Bone marrow (tissue), 2 donors: Measurements from ENCODE around the gene SDF2L1.
"Not testable (repeated sequence)": the region's sequence is repeated elsewhere in the genome, so short reads cannot be mapped to it uniquely, and the experiment has no call there.

ENCODE experiments used
- DNase-seq, 2 donors: peaks; one replicate each; lab custom pipeline; 2025; lab: John Stamatoyannopoulos, UW

Gene SDF2L1, protein sequence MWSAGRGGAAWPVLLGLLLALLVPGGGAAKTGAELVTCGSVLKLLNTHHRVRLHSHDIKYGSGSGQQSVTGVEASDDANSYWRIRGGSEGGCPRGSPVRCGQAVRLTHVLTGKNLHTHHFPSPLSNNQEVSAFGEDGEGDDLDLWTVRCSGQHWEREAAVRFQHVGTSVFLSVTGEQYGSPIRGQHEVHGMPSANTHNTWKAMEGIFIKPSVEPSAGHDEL

DNA sequence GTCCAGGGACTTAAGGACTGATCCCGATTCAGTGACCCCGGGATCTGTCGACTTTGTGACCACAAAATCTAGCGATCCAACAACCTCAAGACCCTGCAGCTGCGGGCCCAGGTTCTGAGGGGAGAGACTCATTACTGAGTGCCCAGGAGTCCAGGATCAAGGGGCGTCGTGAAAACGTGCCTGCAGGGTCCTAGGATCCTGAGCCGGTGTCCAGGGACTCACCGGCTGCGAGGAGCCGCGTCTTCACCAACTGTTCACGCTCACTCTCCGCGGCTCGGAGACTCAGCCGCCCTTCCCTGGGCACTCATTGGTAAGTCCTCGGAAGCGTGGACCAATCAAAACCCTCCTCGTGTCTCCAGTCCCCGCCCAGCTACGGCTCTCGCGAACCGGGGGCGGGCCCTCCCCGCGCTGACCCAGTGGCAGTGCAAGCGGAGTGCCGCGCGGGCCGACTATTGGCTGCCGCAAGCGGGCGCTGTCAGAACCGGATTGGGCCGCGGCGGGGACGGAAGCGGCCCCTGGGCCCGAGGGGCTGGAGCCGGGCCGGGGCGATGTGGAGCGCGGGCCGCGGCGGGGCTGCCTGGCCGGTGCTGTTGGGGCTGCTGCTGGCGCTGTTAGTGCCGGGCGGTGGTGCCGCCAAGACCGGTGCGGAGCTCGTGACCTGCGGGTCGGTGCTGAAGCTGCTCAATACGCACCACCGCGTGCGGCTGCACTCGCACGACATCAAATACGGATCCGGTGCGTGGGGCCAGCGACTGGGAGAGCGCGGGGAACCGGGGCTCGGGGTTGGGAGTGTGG lies at the start of gene SDF2L1:
Gene SDF2L1, plus strand, starts transcription at position 514 of the 795 bp plus-strand sequence. Its CDS starts 35 bp downstream, at position 549.
- peak; percentile 88 to 95 for DNase-seq

DNA sequence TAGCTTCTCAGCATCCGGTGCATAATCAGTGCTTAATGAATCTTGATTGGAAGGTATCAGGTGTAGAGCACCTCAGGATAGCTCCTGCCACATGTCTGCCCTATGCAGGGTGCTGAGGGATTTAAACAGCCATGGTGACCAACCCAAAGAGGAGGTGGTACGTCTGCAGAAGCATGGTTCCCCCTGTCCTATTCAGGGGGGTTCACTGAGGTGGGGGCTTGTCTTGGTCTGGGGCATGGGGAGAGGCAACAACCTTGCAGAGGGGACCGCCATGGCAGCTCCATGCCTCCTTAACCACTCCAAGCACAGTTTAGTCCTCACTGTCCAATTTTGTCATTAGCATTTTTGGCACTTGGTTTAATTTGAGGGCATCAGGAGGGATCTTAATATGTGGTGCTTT lies 49.7 kb upstream of the SDF2L1 start:
- DNase-seq: no peak

DNA sequence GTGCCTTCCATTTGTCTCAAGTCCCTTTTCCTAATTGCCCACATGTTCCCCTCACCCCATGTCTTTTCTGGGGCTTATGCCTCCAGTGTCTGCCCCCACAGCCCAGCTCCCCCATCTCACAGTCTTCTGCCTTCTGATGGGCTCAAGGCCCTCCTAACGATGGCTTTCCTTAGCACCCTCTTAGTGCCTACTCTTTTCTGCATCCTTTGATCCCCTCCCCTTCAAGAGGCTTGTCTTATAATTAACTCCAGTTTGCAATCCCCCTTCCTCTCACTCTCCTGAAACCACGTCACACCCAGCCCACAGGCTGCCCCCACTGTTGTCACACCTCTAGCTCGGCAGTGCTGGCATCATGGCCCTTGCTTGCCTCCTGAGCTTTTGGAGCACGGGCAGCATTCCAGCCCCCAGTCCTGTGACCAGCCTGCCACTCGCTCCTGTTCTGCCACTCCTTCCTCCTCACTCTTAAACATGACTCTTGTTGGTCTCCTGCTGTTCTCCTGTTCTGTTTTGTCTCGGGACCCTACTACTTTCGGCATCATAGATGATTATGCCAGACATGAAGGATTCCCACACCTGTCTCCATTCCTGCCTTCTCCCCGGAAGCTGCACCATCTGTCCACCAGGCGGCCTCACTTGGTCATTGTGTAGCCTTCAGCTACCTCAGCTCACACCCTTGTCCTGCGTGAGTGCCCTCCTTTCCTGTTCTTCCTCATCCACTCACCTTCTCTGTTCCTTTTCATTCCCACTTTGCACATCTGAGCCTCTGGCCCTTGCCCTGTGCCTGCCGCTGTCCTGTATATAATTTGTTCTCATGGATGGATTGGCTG lies 48.5 kb upstream of the SDF2L1 start:
- no peak for DNase-seq

DNA sequence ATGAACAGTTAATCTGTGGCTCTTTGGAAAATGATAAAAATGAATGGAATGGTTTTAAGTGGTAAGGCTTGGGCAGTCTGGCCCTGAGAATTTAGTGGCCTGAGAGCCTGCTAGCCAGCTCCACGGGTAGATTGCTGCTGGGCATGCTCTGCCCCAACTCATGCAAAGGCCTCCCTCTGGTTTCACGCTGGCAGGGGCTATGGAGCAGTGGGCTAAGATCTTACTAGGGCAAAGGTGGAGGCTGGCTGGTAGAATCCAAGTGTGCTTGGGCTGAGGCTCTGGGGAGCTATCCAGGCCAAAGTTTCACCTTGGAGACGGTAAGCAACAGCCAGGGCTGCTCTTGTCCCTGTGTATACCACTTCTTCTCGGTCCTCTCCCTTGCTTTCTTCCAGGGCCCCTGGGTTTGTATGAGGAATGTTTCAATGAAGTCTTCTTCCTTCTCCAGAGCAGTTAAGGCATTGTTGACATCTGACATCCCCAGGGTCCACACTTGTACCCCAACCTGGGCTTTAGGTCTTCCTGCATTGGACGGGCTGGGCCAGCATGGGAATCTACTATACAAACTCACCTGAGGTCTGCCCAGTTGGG lies 47.1 kb upstream of the SDF2L1 start:
- DNase-seq: no peak

DNA sequence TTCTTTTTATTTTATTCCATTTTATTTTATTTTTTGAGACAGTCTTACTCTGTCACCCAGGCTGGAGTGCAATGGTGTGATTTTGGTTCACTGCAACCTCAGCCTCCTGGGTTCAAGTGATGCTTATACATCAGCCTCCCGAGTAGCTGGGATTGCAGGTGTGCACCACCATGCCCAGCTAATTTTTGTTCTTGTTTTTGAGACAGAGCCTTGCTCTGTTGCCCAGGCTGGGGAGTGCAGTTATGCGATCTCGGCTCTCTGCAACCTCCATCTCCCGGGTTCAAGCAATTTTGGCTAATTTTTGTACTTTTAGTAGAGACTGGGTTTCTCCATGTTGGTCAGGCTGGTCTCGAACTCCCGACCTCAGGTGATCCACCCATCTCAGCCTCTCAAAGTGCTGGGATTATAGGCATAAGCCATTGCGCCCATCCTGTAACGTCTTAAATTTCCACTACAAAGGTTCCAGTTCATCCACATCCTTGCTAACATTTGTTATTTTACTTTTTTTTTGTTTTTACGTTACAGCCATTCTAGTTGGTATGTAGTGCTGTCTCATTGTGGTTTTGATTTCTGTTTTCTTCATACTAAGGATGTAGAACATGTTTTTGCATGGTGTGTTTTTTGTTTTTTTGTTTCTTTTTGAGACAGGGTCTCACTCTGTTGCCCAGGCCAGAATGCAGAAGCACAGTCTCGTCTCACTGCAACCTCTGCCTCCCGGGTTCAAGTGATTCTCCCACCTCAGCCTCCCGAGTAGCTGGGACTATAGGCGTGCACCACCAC lies 45.6 kb upstream of the SDF2L1 start:
- not testable (repeated sequence) for DNase-seq

DNA sequence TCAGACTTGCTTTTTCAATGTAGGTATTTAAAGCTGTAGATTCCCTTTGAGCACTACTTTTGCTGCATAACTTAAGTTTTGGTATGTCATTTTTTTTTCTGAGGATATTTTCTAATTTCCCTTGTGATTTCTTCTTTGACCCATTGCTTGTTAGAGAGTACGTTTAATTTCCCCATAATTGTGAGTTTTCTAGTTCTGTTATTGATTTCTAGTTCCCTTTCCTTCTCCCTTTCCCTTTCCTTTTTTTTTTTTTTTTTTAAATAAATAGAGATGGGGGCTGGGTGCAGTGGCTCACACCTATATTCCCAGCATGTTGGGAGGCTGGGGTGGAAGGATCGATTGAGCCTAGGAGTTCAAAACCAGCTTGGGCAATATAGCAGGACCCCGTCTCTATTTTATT lies 43.8 kb upstream of the SDF2L1 start:
- no peak for DNase-seq

DNA sequence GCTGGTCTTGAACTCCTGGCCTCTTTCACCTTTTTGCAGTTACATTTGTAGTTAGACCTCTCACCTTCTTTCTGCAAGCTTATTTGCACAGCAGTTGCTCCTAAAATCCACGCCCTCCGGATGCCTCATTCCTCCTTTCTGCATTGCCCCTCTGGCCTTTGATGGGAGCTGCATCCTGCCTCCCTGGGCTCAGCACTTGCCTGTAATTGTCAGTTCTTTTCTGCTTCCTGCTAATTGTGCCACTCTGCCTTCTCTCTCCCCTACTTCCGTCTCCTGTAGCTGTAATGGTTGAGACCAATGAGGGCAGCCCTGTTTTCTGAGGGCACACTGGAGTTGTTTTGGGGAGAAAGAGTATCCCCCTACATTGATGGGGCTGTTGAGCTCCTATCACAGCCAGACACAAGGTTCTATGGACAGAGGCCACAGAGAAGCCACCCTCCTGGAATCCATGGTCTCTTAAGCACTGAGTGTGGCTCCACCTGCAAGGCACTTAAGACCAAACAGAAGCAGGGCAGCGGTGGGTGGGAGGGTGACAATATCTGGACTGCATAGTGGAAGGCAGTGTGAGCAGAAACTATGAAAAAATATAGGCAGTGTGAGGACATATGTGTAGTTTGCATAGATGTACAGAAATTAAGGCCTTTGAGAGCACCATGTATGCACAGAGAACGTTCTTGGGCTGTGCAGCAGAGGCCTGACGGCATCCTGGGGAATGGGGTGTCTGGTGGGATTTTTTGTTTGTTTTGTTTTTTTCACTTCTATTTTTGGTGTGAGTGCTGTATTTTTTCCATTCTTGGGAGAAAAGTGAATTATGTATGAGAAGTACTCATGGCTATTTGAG lies 42.8 kb upstream of the SDF2L1 start:
- DNase-seq: no peak

DNA sequence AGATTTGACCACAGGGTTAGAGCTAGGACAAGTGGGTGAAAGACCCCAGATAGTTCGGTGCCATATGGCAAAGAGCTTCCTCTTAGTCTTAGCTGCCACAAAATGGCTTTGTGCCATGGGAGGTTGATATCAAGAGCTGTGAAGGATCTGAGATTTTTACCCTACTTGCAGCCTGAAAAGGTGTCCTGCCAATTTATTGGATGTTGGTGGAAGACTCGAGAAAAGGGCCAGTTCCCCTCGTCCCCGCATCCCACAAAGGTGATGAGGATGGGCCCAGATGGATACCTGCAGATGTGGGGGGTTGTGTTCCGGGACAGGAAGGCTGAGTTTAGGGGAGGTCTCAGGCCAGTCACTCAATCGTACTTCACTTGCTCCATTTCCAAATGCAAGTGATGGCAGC lies 39.5 kb upstream of the SDF2L1 start:
- DNase-seq: no peak

DNA sequence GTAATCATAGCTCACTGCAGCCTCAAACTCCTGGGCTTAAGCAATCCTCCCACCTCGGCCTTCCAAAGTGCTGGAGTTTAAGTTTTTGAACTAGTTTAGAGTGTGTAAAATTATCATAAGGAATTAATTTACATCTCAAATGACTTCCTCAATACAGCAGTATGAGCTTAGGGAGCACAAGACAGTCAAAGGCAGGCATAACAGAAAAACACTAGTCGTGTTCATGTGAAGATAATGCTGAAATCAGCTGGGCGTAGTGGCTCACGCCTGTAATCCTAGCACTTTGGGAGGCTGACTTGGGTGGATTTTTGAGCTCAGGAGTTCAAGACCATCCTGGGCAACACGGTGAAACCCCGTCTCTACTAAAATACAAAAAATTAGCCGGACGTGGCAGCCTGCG lies 38.1 kb upstream of the SDF2L1 start:
- no peak for DNase-seq

DNA sequence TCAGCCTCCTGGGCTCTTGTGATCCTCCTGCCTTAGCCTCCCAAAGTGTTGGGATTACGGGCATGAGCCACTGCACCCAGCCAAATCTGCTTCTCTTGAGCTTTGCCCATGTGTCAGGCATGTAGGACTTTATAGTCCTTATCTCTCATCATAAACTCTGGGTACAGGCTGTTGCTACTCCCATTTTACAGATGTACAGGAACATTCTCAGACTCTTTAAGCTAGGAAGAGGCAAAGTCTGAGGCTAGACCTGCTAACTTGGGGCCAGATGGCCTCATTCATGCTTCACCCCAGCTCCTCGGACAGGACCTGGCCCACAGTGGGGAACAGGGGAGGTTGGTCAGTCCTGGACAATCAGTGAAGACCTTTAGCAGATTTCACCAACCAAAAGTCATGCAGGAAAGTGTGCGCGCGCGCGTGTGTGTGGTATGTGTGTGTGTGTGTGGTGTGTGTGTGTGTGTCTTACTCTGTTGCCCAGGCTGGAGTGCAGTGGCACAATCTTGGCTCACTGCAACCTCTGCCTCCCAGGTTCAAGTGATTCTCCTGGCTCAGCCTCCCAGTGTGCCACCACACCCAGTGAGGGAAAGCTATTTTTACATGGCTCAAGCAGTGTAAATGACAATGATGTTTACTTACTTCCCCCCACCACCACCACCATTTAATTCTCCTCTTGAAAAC lies 36.1 kb upstream of the SDF2L1 start:
- no peak for DNase-seq

DNA sequence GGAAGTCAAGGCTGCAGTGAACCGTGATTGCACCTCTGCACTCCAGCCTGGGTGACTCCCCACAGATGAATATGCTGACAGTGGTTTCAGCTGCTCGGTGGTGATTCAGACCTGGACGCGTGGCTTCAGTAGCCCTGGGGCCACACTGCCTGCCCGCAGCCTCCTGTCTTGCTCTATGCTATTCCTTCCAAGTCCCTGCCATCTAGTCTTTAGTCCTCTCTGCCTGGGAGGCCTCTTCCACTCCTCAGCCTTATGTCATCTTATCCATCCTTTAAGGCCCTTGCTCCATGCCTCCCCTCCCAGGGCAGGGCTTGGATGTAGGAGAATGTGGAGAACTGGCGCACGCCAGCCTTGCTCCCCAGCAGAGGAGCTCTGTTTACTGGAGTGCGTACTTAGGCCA lies 35.3 kb upstream of the SDF2L1 start:
- DNase-seq: no peak

DNA sequence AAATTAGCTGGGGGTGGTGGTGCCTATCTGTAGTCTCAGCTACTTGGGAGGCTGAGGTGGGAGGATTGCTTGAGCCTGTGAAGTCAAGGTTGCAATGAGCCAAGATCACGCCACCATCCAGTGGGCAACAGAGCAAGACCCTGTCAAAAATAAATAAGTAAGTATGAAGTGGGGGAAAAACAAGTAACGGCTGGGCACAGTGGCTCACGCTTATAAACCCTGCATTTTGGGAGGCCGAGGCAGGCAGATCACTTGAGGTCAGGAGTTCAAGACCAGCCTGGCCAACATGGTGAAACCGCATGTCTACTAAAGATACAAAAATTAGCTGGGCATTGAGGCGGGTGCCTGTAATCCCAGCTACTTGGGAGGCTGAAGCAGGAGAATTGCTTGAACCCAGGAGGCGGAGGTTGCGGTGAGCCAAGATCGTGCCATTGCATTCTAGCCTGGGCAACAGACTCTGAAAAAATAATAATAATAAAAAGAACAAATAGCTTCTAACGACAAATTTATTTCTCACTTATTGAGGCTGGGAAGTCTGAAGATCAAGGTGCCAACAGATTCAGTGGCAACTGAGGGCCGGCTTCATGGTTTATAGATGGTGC lies 32.4 kb upstream of the SDF2L1 start:
- DNase-seq: not testable (repeated sequence)

DNA sequence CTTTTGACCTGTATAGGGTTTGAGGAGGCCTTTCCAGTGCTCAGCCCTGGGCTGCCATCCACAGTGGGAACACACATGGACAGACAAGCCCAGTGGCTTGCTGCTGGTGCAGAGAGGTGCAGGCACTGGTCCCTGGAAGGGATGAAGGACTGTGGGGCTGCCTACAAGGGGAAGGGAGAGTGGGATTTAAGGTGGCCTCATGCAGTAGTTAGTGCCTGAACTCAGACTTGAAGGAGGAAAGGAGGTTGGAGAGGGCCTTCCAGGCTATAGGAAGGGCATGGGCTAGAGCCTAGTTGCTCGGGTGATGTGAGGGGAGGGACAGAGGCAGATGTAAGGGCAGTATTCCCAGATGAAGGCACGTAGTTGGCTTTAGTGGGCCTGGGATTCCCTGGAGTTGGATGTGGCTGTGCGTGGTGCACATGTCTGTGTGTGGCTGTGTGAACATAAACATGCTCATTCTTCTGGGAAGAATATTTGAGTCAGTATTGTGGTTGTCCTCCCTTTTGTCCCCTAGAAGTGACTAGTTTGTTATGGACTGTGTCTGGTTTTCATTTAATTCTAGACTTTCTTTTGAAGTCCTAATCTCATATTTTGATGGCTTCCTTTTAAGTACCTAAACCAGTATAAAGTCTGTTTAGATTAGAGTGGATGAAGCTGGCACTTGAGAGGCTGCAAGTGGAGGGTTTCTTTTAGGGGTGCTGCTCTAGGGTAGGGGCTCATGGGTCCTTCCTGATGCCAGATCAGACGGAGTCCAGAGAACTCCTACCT lies 30.7 kb upstream of the SDF2L1 start:
- no peak for DNase-seq

DNA sequence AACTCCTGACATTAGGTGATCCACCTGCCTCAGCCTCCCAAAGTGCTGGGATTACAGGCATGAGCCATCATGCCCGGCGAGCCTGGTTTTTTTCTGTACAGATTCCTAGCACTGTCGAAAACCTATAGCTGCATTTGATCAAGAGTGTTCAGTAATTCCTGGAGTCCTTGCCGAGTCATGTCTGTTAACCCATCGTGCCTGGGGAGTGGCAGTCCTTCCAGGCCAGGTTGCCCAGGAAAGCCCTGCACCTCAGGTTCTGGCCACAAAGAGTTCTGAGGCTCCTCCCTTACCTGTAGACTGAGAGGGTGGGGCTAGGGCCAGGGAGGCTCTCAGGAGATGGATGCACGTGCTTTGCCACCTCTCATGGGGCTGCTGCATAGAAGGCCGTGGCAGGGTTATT lies 29.2 kb upstream of the SDF2L1 start:
- DNase-seq: no peak

DNA sequence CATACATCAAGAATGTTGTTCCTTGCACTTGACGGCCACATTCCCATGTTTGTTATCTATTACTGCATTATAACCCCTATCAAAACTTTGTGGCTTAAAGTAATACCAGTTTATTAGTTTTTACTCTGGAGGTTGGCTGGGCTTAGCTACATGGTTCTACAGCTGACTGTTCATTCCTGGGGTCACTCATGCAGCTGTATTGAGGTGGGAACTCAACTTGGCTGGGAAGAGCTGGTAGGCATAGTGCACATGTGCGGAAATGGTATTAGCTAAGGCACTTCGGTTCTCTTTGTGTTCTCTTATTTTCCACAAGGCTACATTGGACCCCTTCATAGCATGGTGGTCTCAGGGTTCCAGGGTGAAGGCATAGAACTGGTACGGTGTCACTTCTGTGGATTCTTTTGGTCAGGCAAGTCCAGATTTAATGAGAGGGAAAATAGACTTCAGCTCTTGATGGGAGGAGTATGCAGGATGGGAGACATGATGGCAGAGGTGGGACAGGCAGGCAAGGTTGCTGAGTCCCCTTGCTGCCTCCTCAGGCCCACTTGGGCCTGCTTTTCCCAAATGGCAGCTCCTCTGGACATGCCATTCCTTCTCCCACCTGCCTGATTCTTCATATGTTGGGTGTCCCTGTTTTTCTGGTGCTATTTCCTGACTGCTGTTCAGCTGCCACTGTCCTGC lies 28.4 kb upstream of the SDF2L1 start:
- no peak for DNase-seq

DNA sequence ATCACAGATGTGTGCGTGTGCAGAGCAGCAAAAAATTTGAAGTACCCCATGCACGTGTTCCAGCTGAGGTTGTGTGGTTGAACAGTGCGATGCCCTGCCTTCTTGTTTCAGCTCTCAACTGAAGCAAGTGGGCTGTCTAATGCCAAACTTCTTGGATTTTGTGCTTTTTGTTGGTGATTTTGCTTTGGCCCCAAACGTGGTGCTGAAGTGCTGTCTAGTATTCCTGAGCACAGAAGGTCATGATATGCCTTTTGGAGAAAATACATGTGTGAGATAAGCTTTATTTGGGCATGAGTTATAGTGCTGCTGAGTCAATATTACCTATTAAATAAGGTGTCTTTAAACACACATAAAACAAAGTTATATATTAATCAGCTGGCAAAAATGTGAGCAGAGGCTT lies 26.4 kb upstream of the SDF2L1 start:
- DNase-seq: no peak

DNA sequence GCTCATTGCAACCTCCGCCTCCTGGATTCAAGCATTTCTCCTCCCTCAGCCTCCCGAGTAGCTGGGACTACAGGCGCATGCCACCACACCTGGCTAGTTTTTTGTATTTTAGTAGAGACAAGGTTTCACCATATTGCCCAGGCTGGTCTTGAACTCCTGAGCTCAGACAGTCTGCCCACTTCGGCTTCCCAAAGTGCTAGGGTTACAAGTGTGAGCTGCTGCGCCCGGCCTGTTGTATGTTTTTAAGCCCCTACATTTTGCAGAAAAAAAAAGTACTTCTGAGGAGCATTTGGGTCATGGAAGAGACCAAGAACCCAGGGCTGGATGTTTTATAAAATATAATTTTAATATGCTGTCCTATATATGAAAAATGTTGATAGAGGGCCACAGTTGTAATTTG lies 24.8 kb upstream of the SDF2L1 start:
- not testable (repeated sequence) for DNase-seq

DNA sequence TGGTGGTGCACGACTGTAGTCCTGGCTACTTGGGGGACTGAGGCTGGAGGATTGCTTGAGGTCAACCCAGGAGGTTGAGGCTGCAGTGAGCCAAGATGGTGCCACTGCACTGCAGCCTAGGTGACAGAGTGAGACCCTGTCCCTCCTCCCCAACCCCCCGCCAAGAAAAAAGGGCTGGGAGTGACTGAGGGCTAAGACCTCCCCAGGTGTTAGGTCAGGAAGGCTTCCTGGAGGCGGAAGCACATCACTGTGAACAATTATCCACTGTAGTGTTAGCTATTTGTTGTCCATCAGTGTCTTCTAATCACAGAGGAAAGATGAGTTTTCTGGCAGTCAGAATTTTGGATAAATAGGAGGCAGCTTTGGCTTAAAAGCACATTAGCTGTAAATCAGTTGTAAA lies 21.1 kb upstream of the SDF2L1 start:
- no peak for DNase-seq
